ENCODE results near the gene RYR2. TPM values are rescaled to one million over a fixed set of nuclear protein-coding genes. Genes with fewer than 3 reads are reported as not detected.
"Not testable (repeated sequence)": the region's sequence is repeated elsewhere in the genome, so short reads cannot be mapped to it uniquely, and the experiment has no call there.

The RYR2 gene
- total and polyA plus RNA-seq, 4 donors, result 9.2 to 31.2 (median 17.3) TPM

- 90% methylated on average over 10 of the region's 10 CpGs for WGBS (ENCODE audit: insufficient coverage)
- H3K4me3 ChIP-seq (ENCODE audit: low read depth, low read length), result no peak overlapping the region
Measured at GRCh38 chr1:237124856-237125462, 83.0 kb downstream of the RYR2 start.

DNA sequence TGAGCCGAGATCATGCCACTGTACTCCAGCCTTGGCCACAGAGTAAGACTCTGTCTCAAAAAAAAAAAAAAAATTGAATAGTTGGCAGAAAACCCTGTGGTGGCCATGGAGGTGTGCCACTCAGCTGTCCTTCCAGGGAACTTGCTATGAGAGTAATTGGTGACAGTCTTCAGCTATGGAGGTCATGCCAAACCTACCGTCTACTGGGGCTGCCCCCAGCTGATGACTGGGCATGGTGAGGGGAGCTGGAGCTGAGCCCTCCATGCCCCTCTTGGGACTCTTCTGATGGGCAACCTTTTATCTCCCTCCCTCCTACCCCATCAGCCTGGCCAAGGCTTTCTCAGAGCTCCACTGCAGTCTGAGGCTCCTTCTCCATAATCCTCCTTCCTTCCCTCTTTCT is 84.2 kb downstream of the RYR2 start:
- no peak for DNase-seq (ENCODE audit: low read depth in 4 of 6, low spot score in 6 of 6)
- H3K36me3 ChIP-seq (ENCODE audit: control insufficient read depth, insufficient read depth, low read length), result no peaks in the 10 kb centered on the region
- H3K4me1 ChIP-seq (ENCODE audit: control insufficient read depth, insufficient read depth, low read length), result no peaks in the 10 kb centered on the region
- H3K4me3 ChIP-seq (ENCODE audit: low read depth, low read length), result no peak overlapping the region
- no peaks in the 10 kb centered on the region for H3K9me3 ChIP-seq (ENCODE audit: control insufficient read depth, insufficient read depth, low read length)
- WGBS (ENCODE audit: insufficient coverage), result 100% methylated on average over 2 of the region's 2 CpGs
- H3K27me3 ChIP-seq (ENCODE audit: control insufficient read depth, insufficient read depth, low read length), result no peaks in the 10 kb centered on the region
- no peak overlapping the region for H3K27ac ChIP-seq (ENCODE audit: low read depth, low read length)

More at GRCh38 chr1:237124856-237125462, 83.0 kb downstream of the RYR2 start:
- H3K27ac ChIP-seq (ENCODE audit: low read depth, low read length), result no peak overlapping the region
- DNase-seq (ENCODE audit: low read depth in 4 of 6, low spot score in 6 of 6), result peak in 1 of 6 donors; percentile 27
- no peaks in the 10 kb centered on the region for H3K9me3 ChIP-seq (ENCODE audit: control insufficient read depth, insufficient read depth, low read length)
- H3K36me3 ChIP-seq (ENCODE audit: control insufficient read depth, insufficient read depth, low read length), result no peaks in the 10 kb centered on the region
- H3K27me3 ChIP-seq (ENCODE audit: control insufficient read depth, insufficient read depth, low read length), result no peaks in the 10 kb centered on the region
- H3K4me1 ChIP-seq (ENCODE audit: control insufficient read depth, insufficient read depth, low read length), result no peaks in the 10 kb centered on the region

GRCh38 chr1:237127301-237127700 is 85.3 kb downstream of the RYR2 start:
- not testable (repeated sequence) for H3K9me3 ChIP-seq (ENCODE audit: control insufficient read depth, insufficient read depth, low read length); H3K4me1 ChIP-seq (ENCODE audit: control insufficient read depth, insufficient read depth, low read length); H3K27ac ChIP-seq (ENCODE audit: low read depth, low read length); H3K27me3 ChIP-seq (ENCODE audit: control insufficient read depth, insufficient read depth, low read length); H3K4me3 ChIP-seq (ENCODE audit: low read depth, low read length); H3K36me3 ChIP-seq (ENCODE audit: control insufficient read depth, insufficient read depth, low read length); DNase-seq (ENCODE audit: low read depth in 4 of 6, low spot score in 6 of 6)
- 100% methylated on average over 3 of the region's 31 CpGs for WGBS (ENCODE audit: insufficient coverage)

GRCh38 chr1:237133921-237134320 is 91.9 kb downstream of the RYR2 start:
- Histone ChIP-seq H3K36me3 (ENCODE audit: control insufficient read depth, insufficient read depth, low read length) (no peaks in the 10 kb centered on the region), H3K27ac (ENCODE audit: low read depth, low read length) (no peak overlapping the region), H3K9me3 (ENCODE audit: control insufficient read depth, insufficient read depth, low read length) (no peaks in the 10 kb centered on the region), H3K27me3 (ENCODE audit: control insufficient read depth, insufficient read depth, low read length) (no peaks in the 10 kb centered on the region), H3K4me3 (ENCODE audit: low read depth, low read length) (no peak overlapping the region), H3K4me1 (ENCODE audit: control insufficient read depth, insufficient read depth, low read length) (no peaks in the 10 kb centered on the region)
- 84% methylated on average over 3 of the region's 3 CpGs for WGBS (ENCODE audit: insufficient coverage)
- DNase-seq (ENCODE audit: low read depth in 4 of 6, low spot score in 6 of 6), result no peak

DNA sequence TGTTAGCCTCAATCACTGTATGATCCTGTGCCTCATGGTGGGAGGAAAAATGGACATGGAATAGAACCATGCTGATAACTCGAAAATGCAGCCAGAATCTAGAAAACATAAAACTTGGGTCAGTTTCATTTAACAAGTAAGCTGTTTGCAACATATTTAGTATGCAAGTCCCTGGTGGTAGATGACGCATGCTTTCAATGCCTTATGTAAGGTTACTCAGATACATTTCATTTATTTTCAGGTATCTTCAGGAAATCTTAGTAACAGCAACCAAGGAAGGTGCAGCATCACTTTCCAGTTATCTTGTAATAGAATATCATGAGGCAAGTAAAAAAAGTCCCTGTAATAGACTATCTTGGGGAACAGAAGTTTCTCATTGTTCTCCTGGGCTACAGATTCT is 92.9 kb downstream of the RYR2 start:
- 91% methylated on average over 1 of the region's 2 CpGs for WGBS (ENCODE audit: insufficient coverage)
- no peak for DNase-seq (ENCODE audit: low read depth in 4 of 6, low spot score in 6 of 6)
- H3K4me3 ChIP-seq (ENCODE audit: low read depth, low read length), result no peak overlapping the region
- no peaks in the 10 kb centered on the region for H3K36me3 ChIP-seq (ENCODE audit: control insufficient read depth, insufficient read depth, low read length)
- no peaks in the 10 kb centered on the region for H3K4me1 ChIP-seq (ENCODE audit: control insufficient read depth, insufficient read depth, low read length)
- no peak overlapping the region for H3K27ac ChIP-seq (ENCODE audit: low read depth, low read length)
- no peaks in the 10 kb centered on the region for H3K9me3 ChIP-seq (ENCODE audit: control insufficient read depth, insufficient read depth, low read length)
- H3K27me3 ChIP-seq (ENCODE audit: control insufficient read depth, insufficient read depth, low read length), result no peaks in the 10 kb centered on the region

- Histone ChIP-seq H3K9me3 (ENCODE audit: control insufficient read depth, insufficient read depth, low read length) (no peaks in the 10 kb centered on the region), H3K27ac (ENCODE audit: low read depth, low read length) (no peak overlapping the region), H3K4me3 (ENCODE audit: low read depth, low read length) (no peak overlapping the region), H3K4me1 (ENCODE audit: control insufficient read depth, insufficient read depth, low read length) (no peaks in the 10 kb centered on the region), H3K27me3 (ENCODE audit: control insufficient read depth, insufficient read depth, low read length) (no peaks in the 10 kb centered on the region), H3K36me3 (ENCODE audit: control insufficient read depth, insufficient read depth, low read length) (no peaks in the 10 kb centered on the region)
- no peak for DNase-seq (ENCODE audit: low read depth in 4 of 6, low spot score in 6 of 6)
Measured at GRCh38 chr1:237138551-237138950, 96.6 kb downstream of the RYR2 start.

DNA sequence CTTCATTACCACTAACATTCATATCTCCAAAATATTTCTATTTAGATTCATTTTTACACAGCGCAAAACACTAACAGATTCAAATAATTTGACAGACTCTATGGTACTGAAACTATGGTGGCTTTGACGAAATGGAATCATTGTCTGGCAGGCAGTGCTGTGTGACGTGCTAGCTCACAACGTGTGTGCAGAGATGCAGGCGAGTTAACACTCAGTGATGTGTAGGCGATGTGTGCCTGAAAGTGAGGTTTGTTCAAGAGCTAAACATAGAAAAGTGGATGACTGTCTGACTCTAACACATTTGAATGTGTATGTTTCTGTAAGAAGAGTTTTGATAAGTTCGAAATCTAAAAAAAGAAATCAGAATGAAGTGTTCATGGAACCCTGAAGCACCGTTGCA is 97.7 kb downstream of the RYR2 start:
- Histone ChIP-seq H3K4me3 (ENCODE audit: low read depth, low read length) (no peak overlapping the region), H3K27ac (ENCODE audit: low read depth, low read length) (no peak overlapping the region), H3K4me1 (ENCODE audit: control insufficient read depth, insufficient read depth, low read length) (no peaks in the 10 kb centered on the region), H3K36me3 (ENCODE audit: control insufficient read depth, insufficient read depth, low read length) (no peaks in the 10 kb centered on the region), H3K9me3 (ENCODE audit: control insufficient read depth, insufficient read depth, low read length) (no peaks in the 10 kb centered on the region), H3K27me3 (ENCODE audit: control insufficient read depth, insufficient read depth, low read length) (no peaks in the 10 kb centered on the region)
- peak in 1 of 6 donors; percentile 58 for DNase-seq (ENCODE audit: low read depth in 4 of 6, low spot score in 6 of 6)
- 82% methylated on average over 5 of the region's 8 CpGs for WGBS (ENCODE audit: insufficient coverage)

- no peaks in the 10 kb centered on the region for H3K27me3 ChIP-seq (ENCODE audit: control insufficient read depth, insufficient read depth, low read length)
- WGBS (ENCODE audit: insufficient coverage), result no CpG with 5 or more reads among the region's 1 CpG
- H3K4me1 ChIP-seq (ENCODE audit: control insufficient read depth, insufficient read depth, low read length), result no peaks in the 10 kb centered on the region
- H3K27ac ChIP-seq (ENCODE audit: low read depth, low read length), result no peak overlapping the region
- no peaks in the 10 kb centered on the region for H3K36me3 ChIP-seq (ENCODE audit: control insufficient read depth, insufficient read depth, low read length)
- no peaks in the 10 kb centered on the region for H3K9me3 ChIP-seq (ENCODE audit: control insufficient read depth, insufficient read depth, low read length)
- peak in 1 of 6 donors; percentile 57 for DNase-seq (ENCODE audit: low read depth in 4 of 6, low spot score in 6 of 6)
- H3K4me3 ChIP-seq (ENCODE audit: low read depth, low read length), result no peak overlapping the region
Measured at GRCh38 chr1:237140986-237141385, 99.0 kb downstream of the RYR2 start.

- Histone ChIP-seq H3K27ac (ENCODE audit: low read depth, low read length) (no peak overlapping the region), H3K27me3 (ENCODE audit: control insufficient read depth, insufficient read depth, low read length) (no peaks in the 10 kb centered on the region), H3K36me3 (ENCODE audit: control insufficient read depth, insufficient read depth, low read length) (no peaks in the 10 kb centered on the region), H3K4me1 (ENCODE audit: control insufficient read depth, insufficient read depth, low read length) (no peaks in the 10 kb centered on the region), H3K9me3 (ENCODE audit: control insufficient read depth, insufficient read depth, low read length) (no peaks in the 10 kb centered on the region), H3K4me3 (ENCODE audit: low read depth, low read length) (no peak overlapping the region)
- peak in 1 of 6 donors; percentile 54 for DNase-seq (ENCODE audit: low read depth in 4 of 6, low spot score in 6 of 6)
- 83% methylated on average over 5 of the region's 5 CpGs for WGBS (ENCODE audit: insufficient coverage)
Measured at GRCh38 chr1:237141502-237141901, 99.5 kb downstream of the RYR2 start.

DNA sequence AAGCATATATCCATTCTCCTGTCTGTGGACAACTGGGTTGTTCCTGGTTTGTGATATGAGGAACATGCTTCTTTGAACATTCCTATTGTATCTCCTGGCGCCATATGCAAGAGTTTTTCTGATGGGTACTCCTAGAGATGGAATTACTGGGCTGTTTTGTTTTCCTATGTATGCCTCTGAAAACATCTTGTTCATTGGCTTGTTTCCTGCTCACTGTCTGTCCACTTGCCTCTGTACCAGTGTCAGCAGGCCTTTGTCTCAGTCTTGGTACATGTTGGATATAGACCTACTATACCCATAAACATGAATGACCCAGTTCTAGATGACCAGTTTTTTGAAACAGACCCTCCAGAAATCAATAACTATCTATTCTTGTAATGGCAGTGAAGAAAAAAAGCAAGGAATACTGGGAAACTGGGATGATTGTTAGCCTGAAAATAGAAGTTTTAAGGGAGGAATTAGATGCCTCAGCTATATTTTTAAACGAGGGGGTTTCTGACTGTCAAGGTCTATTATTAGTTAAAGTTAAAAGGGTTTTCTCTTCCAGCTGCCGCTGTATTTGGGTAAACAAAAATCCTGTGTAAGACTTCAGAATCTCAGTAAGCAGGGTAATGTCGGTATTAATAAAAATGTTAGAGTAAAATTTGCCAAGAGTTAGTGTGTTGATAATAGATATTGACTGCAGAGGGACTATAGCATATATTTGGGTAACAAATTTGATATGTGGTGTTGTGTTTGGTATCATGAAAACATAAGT is 103.6 kb downstream of the RYR2 start:
- H3K4me3 ChIP-seq (ENCODE audit: low read depth, low read length), result no peak overlapping the region
- H3K9me3 ChIP-seq (ENCODE audit: control insufficient read depth, insufficient read depth, low read length), result no peaks in the 10 kb centered on the region
- no peak overlapping the region for H3K27ac ChIP-seq (ENCODE audit: low read depth, low read length)
- DNase-seq (ENCODE audit: low read depth in 4 of 6, low spot score in 6 of 6), result no peak
- H3K4me1 ChIP-seq (ENCODE audit: control insufficient read depth, insufficient read depth, low read length), result no peaks in the 10 kb centered on the region
- WGBS (ENCODE audit: insufficient coverage), result 78% methylated on average over 4 of the region's 4 CpGs
- H3K27me3 ChIP-seq (ENCODE audit: control insufficient read depth, insufficient read depth, low read length), result no peaks in the 10 kb centered on the region
- H3K36me3 ChIP-seq (ENCODE audit: control insufficient read depth, insufficient read depth, low read length), result no peaks in the 10 kb centered on the region
